Left colon (tissue), 2 donors: Measurements from ENCODE around the gene GPR83. TPM values are rescaled to one million over a fixed set of nuclear protein-coding genes. Genes with fewer than 3 reads are reported as not detected.
"Not testable (repeated sequence)": the region's sequence is repeated elsewhere in the genome, so short reads cannot be mapped to it uniquely, and the experiment has no call there.

ENCODE experiments used
- ATAC-seq: fragments of 200-7000 bp; cut with Tn5 transposase; one replicate; pipeline ENCODE4 v1.9.1; 2020; ENCODE audit warnings: mild to moderate bottlenecking, moderate library complexity
- DNase-seq, 2 donors: peaks; one replicate each; pipeline ENCODE4 v3.0.0-alpha.2; 2020
- intact Hi-C, 2 donors: fragments of 100-400 bp; cut with DNase I in 1 of 2; cut with micrococcal nuclease in 1 of 2; formaldehyde crosslinking; loops; one replicate each; pipeline versions ENCODE4 v1.11.2 to v1.14.0; 2022; cut with DNase I, micrococcal nuclease
- total RNA-seq, 2 donors: library from RNA; stranded (reverse); fragmentation: NEBNext Ultra II Directional; extraction: Animal tissue kit (Norgen Biotek cat#: 25700); gene quantifications; one replicate each; pipeline ENCODE4 v1.2.1, GENCODE V29; 2021
- donor health status: DM: no; HTN: no; CAD: no.
- donor health status: DM: yes; HTN: yes; CAD: no.

Gene GPR83
- total RNA-seq, 2 donors from 2014 or later: 0.08 TPM; not detected in 1

DNA sequence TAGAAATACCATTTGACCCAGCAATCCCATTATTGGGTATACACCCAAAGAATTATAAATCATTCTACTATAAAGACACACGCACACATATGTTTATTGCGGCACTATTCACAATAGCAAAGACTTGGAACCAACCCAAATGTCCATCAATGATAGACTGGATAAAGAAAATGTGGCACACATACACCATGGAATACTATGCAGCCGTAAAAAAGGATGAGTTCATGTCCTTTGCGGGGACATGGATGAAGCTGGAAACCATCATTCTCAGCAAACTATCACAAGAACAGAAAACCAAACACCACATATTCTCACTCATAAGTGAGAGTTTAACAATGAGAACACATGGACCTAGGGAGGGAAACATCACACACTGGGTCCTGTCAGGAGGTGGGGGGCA, 9.3 kb downstream of the GPR83 start:
- ATAC-seq, DNase-seq, intact Hi-C loops: not testable (repeated sequence)

DNA sequence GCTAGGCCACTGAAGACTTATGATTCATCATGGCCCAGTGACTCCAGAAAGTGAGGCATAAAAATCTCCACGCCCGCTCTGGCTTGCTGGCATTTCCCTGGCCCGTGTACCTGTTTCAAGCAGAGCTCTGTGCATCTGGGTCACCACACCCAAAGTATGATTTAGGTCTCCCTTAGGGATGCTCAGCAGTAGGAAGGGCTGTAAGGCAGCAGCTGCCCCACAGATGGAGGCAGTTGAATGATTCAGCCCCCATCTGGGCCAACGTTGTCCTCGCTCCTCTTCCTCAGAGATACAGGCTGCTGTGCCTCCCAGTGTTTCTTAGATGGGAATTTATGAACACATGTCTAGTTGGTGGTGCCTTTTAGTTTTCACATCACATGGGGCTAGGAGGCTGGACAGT, 21.6 kb downstream of the GPR83 start:
- intact Hi-C loops: no loop called here
- ATAC-seq (no peak), DNase-seq (no peak)

DNA sequence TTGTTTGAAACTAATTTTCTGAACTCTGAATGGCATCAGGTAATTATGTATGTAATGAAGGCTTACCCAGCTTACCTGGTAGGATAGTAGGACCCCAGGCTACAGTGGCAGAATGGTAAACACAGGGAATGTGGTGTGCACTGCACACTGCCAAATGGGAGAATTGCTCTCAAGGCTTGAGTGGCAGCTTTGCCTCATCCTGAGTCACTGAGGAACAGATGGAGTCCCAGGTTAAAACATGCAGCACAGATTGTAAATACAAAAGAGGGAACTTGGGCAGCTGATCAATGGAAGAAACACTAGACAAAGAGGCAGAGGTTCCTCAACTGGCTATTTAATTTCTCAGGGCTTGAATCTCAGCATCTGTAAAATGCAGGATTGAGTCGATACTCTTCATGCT, 24.4 kb downstream of the GPR83 start:
- no peak for ATAC-seq
- DNase-seq: no peak
- intact Hi-C loops: no loop called here

DNA sequence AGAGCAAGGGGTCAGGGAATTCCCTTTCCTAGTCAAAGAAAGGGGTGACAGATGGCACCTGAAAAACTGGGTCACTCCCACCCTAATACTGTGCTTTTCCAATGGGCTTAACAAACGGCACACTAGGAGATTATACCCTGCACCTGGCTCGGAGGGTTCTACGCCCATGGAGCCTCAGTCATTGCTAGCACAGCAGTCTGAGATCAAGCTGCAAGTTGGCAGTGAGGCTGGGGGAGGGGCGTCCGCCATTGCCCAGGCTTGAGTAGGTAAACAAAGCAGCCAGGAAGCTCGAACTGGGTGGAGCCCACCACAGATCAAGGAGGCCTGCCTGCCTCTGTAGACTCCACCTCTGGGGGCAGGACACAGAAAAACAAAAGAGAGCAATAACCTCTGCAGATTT, 30.6 kb downstream of the GPR83 start:
- intact Hi-C loops, ATAC-seq, DNase-seq: not testable (repeated sequence)

DNA sequence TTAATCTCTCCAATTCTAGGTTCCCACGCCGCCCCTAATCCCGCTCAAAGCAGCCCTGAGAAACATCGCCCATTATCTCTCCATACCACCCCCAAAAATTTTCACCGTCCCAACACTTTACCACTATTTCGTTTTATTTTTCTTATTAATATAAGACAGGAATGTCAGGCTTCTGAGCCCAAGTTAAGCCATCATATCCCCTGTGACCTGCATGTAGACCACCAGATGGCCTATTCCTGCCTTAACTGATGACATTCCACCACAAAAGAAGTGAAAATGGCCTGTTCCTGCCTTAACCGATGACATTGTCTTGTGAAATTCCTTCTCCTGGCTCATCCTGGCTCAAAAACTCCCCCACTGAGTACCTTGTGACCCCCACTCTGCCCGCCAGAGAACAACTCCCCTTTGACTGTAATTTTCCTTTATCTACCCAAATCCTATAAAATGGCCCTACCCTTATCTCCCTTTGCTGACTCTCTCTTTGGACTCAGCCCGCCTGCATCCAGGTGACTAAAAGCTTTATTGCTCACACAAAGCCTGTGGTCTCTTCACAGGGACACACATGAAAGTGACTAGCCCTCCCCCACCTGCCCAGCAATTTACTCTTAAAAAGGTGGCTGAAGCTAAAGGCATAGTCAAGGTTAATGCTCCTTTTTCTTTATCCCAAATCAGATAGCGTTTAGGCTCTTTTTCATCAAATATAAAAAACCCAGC, 50.2 kb downstream of the GPR83 start:
- ATAC-seq, intact Hi-C loops, DNase-seq: not testable (repeated sequence)

DNA sequence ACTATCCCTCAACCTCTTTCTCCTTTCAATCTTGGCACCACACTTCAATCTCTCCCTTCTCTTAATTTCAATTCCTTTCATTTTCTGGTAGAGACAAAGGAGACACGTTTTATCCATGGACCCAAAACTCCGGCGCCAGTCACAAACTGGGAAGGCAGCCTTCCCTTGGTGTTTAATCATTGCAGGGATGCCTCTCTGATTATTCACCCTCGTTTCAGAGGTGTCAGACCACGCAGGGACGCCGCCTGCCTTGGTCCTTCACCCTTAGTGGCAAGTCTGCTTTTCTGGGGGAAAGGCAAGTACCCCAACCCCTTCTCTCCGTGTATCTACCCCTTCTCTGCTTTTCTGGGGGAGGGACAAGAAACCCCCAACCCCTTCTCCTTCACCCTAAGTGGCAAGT, 54.9 kb downstream of the GPR83 start:
- ATAC-seq, intact Hi-C loops, DNase-seq: not testable (repeated sequence)

DNA sequence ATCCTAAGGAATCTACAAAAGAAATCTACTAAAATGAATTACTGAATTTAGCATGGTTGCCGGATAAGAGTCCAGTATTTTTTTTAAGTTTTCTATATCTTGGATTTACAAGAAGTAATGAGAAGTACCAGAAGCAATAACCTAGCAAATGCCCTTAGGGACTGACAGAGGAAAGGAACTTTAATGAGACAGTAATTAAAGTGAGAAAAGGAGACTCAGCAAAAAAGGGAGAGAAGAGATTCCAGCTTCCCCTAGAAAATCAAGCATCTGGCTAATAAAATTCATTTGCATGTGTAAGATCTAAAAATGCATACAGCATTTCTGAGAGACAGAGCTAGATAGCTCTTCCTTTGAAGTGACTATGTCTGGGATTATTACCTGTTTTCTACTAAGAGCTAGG, 57.7 kb downstream of the GPR83 start:
- no peak for DNase-seq
- intact Hi-C loops: no loop called here
- ATAC-seq: no peak

DNA sequence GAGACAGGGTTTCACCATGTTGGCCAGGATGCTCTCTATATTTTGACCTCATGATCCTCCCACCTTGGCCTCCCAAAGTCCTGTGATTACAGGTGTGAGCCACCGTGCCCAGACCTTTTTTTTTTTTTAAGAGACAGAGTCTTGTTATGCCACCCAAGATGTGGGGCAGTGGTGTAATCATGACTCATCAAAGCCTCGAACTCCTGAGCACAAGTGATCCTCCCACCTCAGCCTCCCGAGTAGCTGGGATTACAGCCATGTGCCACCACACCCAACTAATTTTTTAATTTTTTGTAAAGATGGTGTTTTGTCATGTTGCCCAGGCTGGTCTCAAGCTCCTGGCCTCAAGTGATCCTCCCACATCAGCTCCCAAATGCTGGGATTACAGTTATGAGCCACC, 59.0 kb downstream of the GPR83 start:
- intact Hi-C loops: no loop called here
- DNase-seq (no peak), ATAC-seq (no peak)

DNA sequence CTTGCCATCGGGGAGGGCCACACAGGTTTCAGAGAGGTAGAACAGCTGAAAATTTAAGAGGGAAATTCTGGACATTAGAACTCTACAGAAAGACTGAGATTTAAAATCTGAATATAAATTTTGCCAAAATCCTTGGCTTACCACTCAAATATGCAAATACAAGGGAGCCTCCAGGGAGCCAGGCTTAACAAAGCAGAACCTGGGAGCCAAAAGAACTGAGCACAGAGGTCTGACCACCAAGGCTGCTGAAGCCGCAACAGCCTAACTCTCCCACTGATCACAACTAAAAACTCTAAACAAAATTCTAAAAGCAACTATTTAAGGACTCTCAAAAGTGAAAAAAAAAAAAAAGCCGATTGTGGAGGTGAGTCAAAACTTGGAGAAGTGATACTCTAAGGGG, 62.6 kb downstream of the GPR83 start:
- ATAC-seq: no peak
- intact Hi-C loops: no loop called here
- DNase-seq: no peak

DNA sequence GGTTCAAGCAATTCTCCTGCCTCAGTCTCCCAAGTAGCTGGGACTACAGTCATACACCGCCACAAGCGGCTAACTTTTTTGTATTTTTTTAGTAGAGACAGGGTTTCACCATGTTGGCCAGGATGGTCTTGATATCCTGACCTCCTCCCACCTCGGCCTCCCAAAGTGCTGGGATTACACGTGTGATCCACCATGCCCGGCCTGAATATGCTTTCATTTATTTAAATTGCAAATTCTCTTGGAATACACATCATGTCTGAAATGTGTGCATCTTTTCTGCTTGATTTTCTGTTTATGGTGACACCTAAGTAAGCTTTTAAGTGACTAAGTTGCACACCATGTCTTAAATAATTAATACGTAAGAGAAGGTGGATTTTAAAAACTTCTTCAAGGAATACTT, 65.2 kb downstream of the GPR83 start:
- no peak for ATAC-seq

DNA sequence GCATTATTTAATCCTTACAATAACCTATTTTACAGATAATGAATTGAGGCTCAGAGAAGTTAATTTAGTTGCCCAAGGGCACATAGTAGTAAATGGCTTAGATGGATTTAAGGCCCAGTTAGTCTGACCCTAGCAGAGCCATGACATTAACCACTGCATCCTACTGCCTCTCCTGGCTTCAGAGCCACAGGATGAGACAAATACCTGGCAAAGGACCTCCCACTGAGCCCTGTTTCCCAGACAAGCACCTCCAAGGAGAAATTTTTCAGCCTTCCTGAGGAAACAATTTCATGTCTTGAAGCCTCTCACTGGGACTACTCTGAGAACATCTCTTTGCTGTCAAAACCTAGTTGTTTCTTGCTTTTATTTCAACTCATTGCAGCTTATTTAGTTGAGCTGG, 68.4 kb downstream of the GPR83 start:
- ATAC-seq (no peak), DNase-seq (no peak)
- intact Hi-C loops: no loop called here

More for the DNA sequence above, 65.2 kb downstream of the GPR83 start:
- intact Hi-C loops: no loop called here
- no peak for DNase-seq

DNA sequence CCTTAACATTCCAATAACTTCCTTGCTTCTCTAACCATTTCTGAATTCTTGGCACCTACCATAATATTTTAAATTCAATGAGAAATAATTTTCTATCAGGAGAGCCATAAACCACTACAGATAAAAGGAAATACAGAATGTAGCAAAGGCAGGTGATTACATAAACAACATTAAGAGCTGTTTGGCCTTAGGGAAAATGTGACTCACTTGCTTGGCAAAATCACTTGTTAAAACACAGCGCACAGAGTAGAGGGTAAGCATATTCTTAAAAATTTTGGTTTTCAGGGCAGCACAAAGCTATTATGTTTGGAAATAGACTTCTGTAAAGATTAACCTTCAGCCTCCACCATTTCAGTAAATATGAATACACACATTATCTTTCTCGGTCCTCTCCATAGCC, 70.4 kb downstream of the GPR83 start:
- intact Hi-C loops: no loop called here
- ATAC-seq: no peak

DNA sequence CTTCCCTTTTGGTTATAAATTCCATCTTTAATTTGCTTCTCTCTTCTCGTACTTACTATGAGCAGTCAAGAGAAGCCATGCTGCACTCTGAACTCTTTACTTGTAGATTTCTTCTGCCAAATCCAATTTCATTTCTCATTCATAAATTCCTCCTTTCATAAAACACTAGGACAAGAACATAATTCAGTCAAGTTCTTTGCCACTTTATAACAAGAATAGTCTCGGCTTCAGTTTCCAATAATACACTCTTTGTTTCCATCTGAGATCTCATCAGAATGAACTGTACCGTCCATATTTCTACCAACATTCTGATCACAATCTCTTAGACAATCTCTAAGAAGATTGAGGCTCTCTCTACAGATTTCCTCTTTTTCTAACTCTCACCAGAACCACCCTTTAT, 71.7 kb downstream of the GPR83 start:
- intact Hi-C loops: no loop called here
- DNase-seq: no peak
- no peak for ATAC-seq

More for the DNA sequence above, 70.4 kb downstream of the GPR83 start:
- no peak for DNase-seq

DNA sequence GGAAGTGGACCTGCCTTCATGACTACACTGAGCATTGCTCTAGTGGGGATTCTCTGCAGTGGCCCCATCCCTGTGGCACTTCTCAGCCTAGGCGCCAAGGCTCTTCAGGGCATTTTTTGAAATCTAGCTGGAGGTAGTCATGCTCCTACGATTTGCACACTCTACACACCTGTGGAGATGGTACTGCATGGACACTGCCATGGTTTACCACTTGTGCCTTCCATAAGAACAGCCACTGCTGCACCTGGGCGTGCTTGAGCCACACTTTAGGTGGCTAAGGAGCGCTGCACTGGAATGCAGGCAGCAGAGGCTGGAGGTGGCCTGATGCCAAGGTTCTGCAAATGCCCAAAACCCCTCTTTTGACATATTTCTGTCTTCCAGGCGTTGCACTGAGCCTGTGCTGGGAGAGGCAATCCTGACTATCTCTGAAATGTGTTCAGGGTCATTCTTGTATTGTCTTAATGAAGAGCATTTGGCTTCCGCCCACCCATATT, 72.6 kb downstream of the GPR83 start:
- no peak for ATAC-seq
- intact Hi-C loops: no loop called here
- DNase-seq: no peak

Other genes starting within 250 kb of the GPR83 start
- gene IZUMO1R, start 96.8 kb downstream of the GPR83 start, total RNA-seq: not detected
- 10 to 100 TPM; 10.5 to 11.4 TPM for gene MRE11, start 92.4 kb upstream of the GPR83 start, total RNA-seq
- 10 to 100 TPM; 11.7 to 13.8 TPM for gene ANKRD49, start 92.6 kb upstream of the GPR83 start, total RNA-seq
- not detected for gene C11orf97, start 111.0 kb upstream of the GPR83 start, total RNA-seq
- gene FUT4, start 142.5 kb upstream of the GPR83 start, total RNA-seq: 10 to 100 TPM; 21.8 to 29.9 TPM
- 1 to 10 TPM; 5.9 to 7.5 TPM for gene PIWIL4, start 165.9 kb upstream of the GPR83 start, total RNA-seq